Transverse colon (tissue), 4 donors: ENCODE data around the gene THBD. TPM values are rescaled to one million over a fixed set of nuclear protein-coding genes. Genes with fewer than 3 reads are reported as not detected.

Source experiments
- DNase-seq: peaks from one replicate; pipeline ENCODE4 v3.0.0-alpha.2; 2019
- H3K27ac ChIP-seq, 4 donors: fragments of 200-600 bp; sonication (generic); 2 replicates each; pipeline ENCODE4 v1.5.1; 2016 to 2018; ENCODE audit warnings: inconsistent platforms in 4 of 4
- H3K27me3 ChIP-seq: fragments of 200-600 bp; sonication (generic); 2 replicates; pipeline ENCODE4 v1.5.1; 2017; ENCODE audit warnings: inconsistent platforms
- H3K36me3 ChIP-seq, 4 donors: fragments of 200-600 bp; sonication (generic); 2 replicates each; pipeline ENCODE4 v1.5.1; 2017 to 2019; ENCODE audit warnings: inconsistent platforms in 4 of 4
- H3K4me1 ChIP-seq, 4 donors: fragments of 200-600 bp; sonication (generic); 2 replicates each; pipeline ENCODE4 v1.5.1; 2017 to 2020; ENCODE audit warnings: inconsistent platforms in 4 of 4
- H3K4me3 ChIP-seq, 4 donors: fragments of 200-600 bp; sonication (generic); 1 replicate in 1 of 4; 2 replicates in 3 of 4; pipeline versions ENCODE4 v1.5.1 to v1.6.1; 2017 to 2019; ENCODE audit warnings: inconsistent platforms in 4 of 4
- H3K9me3 ChIP-seq, 2 donors: fragments of 200-600 bp; sonication (generic); 2 replicates each; pipeline ENCODE4 v1.5.1; 2017 to 2019; ENCODE audit warnings: inconsistent platforms in 2 of 2
- CTCF ChIP-seq, 5 experiments: fragments of 200-600 bp in 3 of 5; fragments of 450-650 bp in 2 of 5; sonication (generic) in 3 of 5; IDR thresholded peaks; 1 replicate in 2 of 5; 2 replicates in 3 of 5; pipeline ENCODE4 v1.5.1; 2016 to 2017; ENCODE audit warnings: antibody characterized with exemption in 5 of 5, inconsistent platforms in 3 of 5, mild to moderate bottlenecking in 2 of 5, moderate library complexity in 1 of 5
- EP300 ChIP-seq: sonication (generic); formaldehyde crosslinking; IDR thresholded peaks from one replicate; pipeline ENCODE4 v1.6.1; 2017; ENCODE audit warnings: antibody characterized with exemption, low read depth
- POLR2A ChIP-seq: fragments of 450-650 bp; IDR thresholded peaks from one replicate; pipeline ENCODE4 v1.6.1; 2016; ENCODE audit warnings: antibody characterized with exemption, mild to moderate bottlenecking, moderate library complexity
- POLR2AphosphoS5 ChIP-seq, 3 donors: sonication (generic); formaldehyde crosslinking; IDR thresholded peaks; one replicate each; pipeline ENCODE4 v1.6.1; 2016; ENCODE audit warnings: antibody characterized with exemption in 3 of 3
- WGBS, 2 donors: methylation state at CpG; one replicate each; pipeline ENCODE4 v1.1.5; 2018; ENCODE audit warnings: low coverage in 1 of 2; 5-methylcytosine and 5-hydroxymethylcytosine counted together
- in situ Hi-C, 4 donors: fragments of 200-750 bp; cut with MboI; loops; one replicate each; pipeline versions ENCODE4 v1.15.0 to v1.15.1; 2017; ENCODE audit warnings: low sequenced_read_pairs in 3 of 4, low pct_ligation_motif_present in 1 of 4, low pct_unique_long_range_greater_than_20kb in 1 of 4
- intact Hi-C: fragments of 100-400 bp; cut with DNase I; formaldehyde crosslinking; loops from one replicate; pipeline ENCODE4 v1.15.1; 2023; ENCODE audit warnings: low total_unique reads
- total RNA-seq, 4 donors: library from RNA; depleted of rRNA; stranded (reverse); fragments of >200 nt; gene quantifications; one replicate each; pipeline ENCODE4 v1.1.0, GENCODE V29; 2016

Gene THBD
- total RNA-seq, 4 donors from 2014 or later, result 7.8 to 30.3 (median 18.6) TPM

GRCh38 chr20:23034721-23035671 lies 14.5 kb downstream of the THBD start, which contains the start of gene SSTR4:
Gene SSTR4 (plus strand): TSS chr20:23035312. CDS start chr20:23035484, 172 bp downstream.
- H3K4me3 ChIP-seq, result no peak within 1 kb of the TSS
- no peak within 1 kb of the TSS for H3K27ac ChIP-seq
- H3K36me3 ChIP-seq, result no peaks in the 10 kb centered on the region
- H3K4me1 ChIP-seq, result no peaks in the 10 kb centered on the region
- 54% methylated on average over 64 of the region's 83 CpGs; no CpG with 5 or more reads in 1 of the 2 donors for WGBS, 2 donors
- TF ChIP-seq POLR2AphosphoS5 (IDR thresholded peaks at IDR 0.05), result no peak
- no peak for TF ChIP-seq EP300
- no peak for TF ChIP-seq CTCF (IDR thresholded peaks at IDR 0.05)
- no peak for TF ChIP-seq POLR2A
- in situ Hi-C loops, result no loop called here
- H3K9me3 ChIP-seq, result no peaks in the 10 kb centered on the region
- H3K27me3 ChIP-seq, result peaks cover 27% of the 10 kb centered on the region
- DNase-seq, result no peak
- intact Hi-C loops, result no loop called here

- DNase-seq, result no peak
- intact Hi-C loops (no loop called here), in situ Hi-C loops (no loop called here)
- Histone ChIP-seq H3K4me3 (no peak overlapping the region), H3K4me1 (no peaks in the 10 kb centered on the region), H3K27ac (no peak overlapping the region), H3K36me3 (no peaks in the 10 kb centered on the region), H3K27me3 (peaks cover 24% of the 10 kb centered on the region), H3K9me3 (no peaks in the 10 kb centered on the region)
- 82% methylated on average over 4 of the region's 4 CpGs; no CpG with 5 or more reads in 1 of the 2 donors for WGBS, 2 donors
- no peak for TF ChIP-seq POLR2A
- no peak for TF ChIP-seq EP300
- TF ChIP-seq POLR2AphosphoS5 (IDR thresholded peaks at IDR 0.05), result no peak
- no peak for TF ChIP-seq CTCF (IDR thresholded peaks at IDR 0.05)
Measured at GRCh38 chr20:23033918-23034317, 15.6 kb downstream of the THBD start.

- in situ Hi-C loops, result no loop called here
- no peak for TF ChIP-seq CTCF (IDR thresholded peaks at IDR 0.05)
- TF ChIP-seq POLR2A, result no peak
- TF ChIP-seq POLR2AphosphoS5 (IDR thresholded peaks at IDR 0.05), result no peak
- TF ChIP-seq EP300, result no peak
- WGBS, 2 donors, result 67% methylated on average over 5 of the region's 5 CpGs; no CpG with 5 or more reads in 1 of the 2 donors
Measured at GRCh38 chr20:23032750-23033078, 16.8 kb downstream of the THBD start.

GRCh38 chr20:23032056-23032749 lies 17.3 kb downstream of the THBD start:
- Histone ChIP-seq H3K27ac (no peak overlapping the region), H3K9me3 (no peaks in the 10 kb centered on the region), H3K4me3 (no peak overlapping the region), H3K27me3 (peaks cover 24% of the 10 kb centered on the region), H3K36me3 (no peaks in the 10 kb centered on the region), H3K4me1 (no peaks in the 10 kb centered on the region)
- 80% methylated on average over 6 of the region's 6 CpGs; no CpG with 5 or more reads in 1 of the 2 donors for WGBS, 2 donors
- TF ChIP-seq POLR2AphosphoS5 (IDR thresholded peaks at IDR 0.05) (no peak), POLR2A (no peak), EP300 (no peak), CTCF (IDR thresholded peaks at IDR 0.05) (no peak)
- DNase-seq, result no peak
- intact Hi-C loops, result no loop called here
- in situ Hi-C loops, result no loop called here

More at GRCh38 chr20:23032750-23033078, 16.8 kb downstream of the THBD start:
- H3K27ac ChIP-seq, result no peak overlapping the region
- no peaks in the 10 kb centered on the region for H3K4me1 ChIP-seq
- DNase-seq, result no peak
- peaks cover 24% of the 10 kb centered on the region for H3K27me3 ChIP-seq
- no peaks in the 10 kb centered on the region for H3K36me3 ChIP-seq
- no peaks in the 10 kb centered on the region for H3K9me3 ChIP-seq
- no peak overlapping the region for H3K4me3 ChIP-seq
- intact Hi-C loops, result no loop called here
